ENCODE measurements around the gene TMEM30A. TPM values are rescaled to one million over a fixed set of nuclear protein-coding genes. Genes with fewer than 3 reads are reported as not detected.
A peak's percentile ranks its signal among the peaks of the same experiment; 100 is the strongest.

TMEM30A gene
- total RNA-seq, 4 donors from 2014 or later: 87.6 to 102 (median 91.9) TPM

DNA sequence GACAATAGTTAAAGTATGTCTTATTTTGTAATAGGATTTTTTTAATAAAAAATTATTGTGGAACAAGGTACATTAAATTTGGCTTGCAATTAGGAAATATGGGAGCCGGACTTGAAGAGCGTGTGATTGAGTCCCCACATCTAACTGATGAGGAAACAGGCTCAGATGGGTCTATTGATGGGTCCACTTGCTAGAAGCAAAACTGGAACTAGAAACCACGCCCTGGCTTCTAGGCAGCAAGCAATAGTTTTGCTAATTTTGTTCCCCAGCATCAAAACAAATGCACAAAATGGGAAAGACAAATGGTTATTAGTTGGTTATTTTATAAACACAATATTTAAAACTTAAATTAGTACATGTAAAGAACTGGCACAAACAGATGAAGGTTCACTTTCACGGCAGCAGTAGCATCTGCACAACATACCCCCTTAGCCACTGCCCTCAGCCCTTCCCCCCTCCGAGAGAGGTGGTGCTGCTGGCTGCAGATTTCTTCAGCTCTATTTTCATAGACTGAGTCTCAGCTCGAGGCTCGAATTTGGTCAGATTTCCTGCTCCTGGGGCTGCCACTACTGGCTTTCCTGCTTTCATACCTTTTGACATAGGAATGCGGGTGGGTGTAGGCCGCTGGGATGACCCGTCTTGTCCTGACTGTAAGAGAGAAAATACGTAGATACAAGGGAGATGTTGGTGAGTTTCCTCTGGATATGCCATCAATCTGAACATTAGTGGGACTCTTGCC, 23.8 kb upstream of the TMEM30A start:
- peaks cover 5 to 25% (median 8%) of the 10 kb centered on the region in 4 donors for H3K4me1 ChIP-seq
- intact Hi-C loops (cut with DNase I): no loop called here
- no peak for DNase-seq (ENCODE audit: extremely low spot score)
- H3K27ac ChIP-seq (replicated peaks in 1 of 4): no peak overlapping the region
- H3K36me3 ChIP-seq: peaks cover 0 to 15% (median 5%) of the 10 kb centered on the region in 4 donors
- no peaks in the 10 kb centered on the region for H3K9me3 ChIP-seq
- H3K27me3 ChIP-seq: no peaks in the 10 kb centered on the region
- no peak overlapping the region for H3K4me3 ChIP-seq
- TF ChIP-seq EP300 (IDR thresholded peaks at IDR 0.05): no peak
- 73% methylated on average over 11 of the region's 11 CpGs for WGBS

DNA sequence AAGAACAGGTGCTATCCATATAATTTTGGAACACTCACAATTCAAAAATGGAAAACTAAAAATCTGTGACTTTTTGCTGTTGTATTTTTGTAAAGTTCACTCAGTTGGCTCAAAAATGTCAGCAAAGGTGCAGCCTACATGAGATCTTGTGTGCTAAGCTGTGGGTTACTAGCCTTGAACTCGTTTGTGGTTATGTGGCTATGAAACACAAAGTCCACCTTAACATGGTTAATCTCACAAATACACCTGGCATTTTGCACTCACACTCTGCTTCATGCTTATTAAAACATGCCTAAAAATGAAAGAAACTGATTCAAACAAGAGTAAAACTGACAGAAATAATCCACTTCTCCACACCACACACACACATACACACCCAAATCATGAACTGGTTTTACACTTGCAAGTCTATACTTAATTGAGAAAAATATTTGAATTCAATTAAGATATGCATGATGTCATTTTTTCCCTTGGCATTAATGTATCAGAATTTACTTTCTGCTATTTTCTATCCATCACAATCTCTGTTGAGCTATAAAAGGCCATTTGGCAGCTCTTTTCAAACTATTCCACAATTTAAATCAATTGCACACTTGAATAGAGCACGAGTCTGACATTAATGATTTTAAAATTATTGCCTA, 22.9 kb upstream of the TMEM30A start:
- no peaks in the 10 kb centered on the region for H3K9me3 ChIP-seq
- H3K27ac ChIP-seq (replicated peaks in 1 of 4): no peak overlapping the region
- H3K4me1 ChIP-seq: peaks cover 5 to 26% (median 8%) of the 10 kb centered on the region in 4 donors
- intact Hi-C loops (cut with DNase I): no loop called here
- peaks cover 0 to 6% (median 5%) of the 10 kb centered on the region in 4 donors for H3K36me3 ChIP-seq
- TF ChIP-seq, protein P1, sequence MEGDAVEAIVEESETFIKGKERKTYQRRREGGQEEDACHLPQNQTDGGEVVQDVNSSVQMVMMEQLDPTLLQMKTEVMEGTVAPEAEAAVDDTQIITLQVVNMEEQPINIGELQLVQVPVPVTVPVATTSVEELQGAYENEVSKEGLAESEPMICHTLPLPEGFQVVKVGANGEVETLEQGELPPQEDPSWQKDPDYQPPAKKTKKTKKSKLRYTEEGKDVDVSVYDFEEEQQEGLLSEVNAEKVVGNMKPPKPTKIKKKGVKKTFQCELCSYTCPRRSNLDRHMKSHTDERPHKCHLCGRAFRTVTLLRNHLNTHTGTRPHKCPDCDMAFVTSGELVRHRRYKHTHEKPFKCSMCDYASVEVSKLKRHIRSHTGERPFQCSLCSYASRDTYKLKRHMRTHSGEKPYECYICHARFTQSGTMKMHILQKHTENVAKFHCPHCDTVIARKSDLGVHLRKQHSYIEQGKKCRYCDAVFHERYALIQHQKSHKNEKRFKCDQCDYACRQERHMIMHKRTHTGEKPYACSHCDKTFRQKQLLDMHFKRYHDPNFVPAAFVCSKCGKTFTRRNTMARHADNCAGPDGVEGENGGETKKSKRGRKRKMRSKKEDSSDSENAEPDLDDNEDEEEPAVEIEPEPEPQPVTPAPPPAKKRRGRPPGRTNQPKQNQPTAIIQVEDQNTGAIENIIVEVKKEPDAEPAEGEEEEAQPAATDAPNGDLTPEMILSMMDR (IDR thresholded peaks at IDR 0.05): no peak
- no peak for TF ChIP-seq POLR2AphosphoS5 (IDR thresholded peaks at IDR 0.05)
- TF ChIP-seq EP300 (IDR thresholded peaks at IDR 0.05): no peak
- TF ChIP-seq POLR2A (IDR thresholded peaks at IDR 0.05; ENCODE audit: low read depth): no peak
- WGBS: 57% methylated on average over 2 of the region's 2 CpGs
- H3K27me3 ChIP-seq: no peaks in the 10 kb centered on the region
- DNase-seq (ENCODE audit: extremely low spot score): no peak
- no peak overlapping the region for H3K4me3 ChIP-seq

DNA sequence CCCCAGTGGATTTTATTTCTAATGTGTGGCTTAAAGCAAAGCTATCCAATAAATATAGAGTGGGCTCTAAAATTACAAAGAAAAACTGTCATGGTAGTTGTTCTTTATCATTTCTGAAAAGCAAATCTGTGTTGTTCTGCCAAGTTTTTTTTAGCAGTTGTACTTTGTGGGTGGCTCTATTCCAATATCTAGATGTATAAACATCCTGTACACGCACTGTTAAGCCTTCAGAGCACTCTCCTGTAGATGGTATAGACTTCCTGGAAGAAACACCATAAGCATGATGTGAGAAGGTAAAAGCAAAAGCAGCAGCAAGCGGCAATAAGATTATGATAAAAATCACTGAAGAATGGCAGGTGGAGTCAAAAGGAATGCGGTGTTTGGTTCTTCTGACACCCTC, 21.5 kb upstream of the TMEM30A start:
- H3K36me3 ChIP-seq: no peaks in the 10 kb centered on the region
- 50% methylated on average over 3 of the region's 3 CpGs for WGBS
- H3K27me3 ChIP-seq: no peaks in the 10 kb centered on the region
- TF ChIP-seq, protein P1 (IDR thresholded peaks at IDR 0.05): no peak
- TF ChIP-seq EP300 (IDR thresholded peaks at IDR 0.05) (no peak), POLR2A (IDR thresholded peaks at IDR 0.05; ENCODE audit: low read depth) (no peak), POLR2AphosphoS5 (IDR thresholded peaks at IDR 0.05) (no peak)
- H3K4me1 ChIP-seq: peaks cover 5 to 31% (median 11%) of the 10 kb centered on the region in 4 donors
- DNase-seq (ENCODE audit: extremely low spot score): no peak
- H3K4me3 ChIP-seq: no peak overlapping the region
- H3K9me3 ChIP-seq: no peaks in the 10 kb centered on the region
- intact Hi-C loops (cut with DNase I): no loop called here
- peak overlapping the region in 1 of 4 donors; percentile 45 for H3K27ac ChIP-seq (replicated peaks in 1 of 4)

DNA sequence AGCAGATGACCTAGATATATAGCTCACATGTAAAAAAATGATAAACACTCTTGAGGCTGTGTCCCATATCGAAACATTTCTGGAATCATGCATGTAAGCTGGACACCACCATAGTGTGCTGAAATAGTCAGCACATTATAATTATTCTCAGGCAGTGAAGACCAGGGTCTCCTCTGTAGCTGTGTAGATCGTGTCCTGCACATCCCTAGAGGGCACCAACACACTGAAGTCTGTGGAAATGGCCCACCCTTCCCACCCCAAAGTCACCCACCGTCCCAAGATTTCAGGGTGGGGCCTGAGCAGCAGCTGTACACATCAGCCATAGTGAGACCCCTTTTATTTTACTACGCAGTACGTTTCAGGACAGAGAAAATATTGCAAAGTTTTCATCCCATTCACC, 21.0 kb upstream of the TMEM30A start:
- Histone ChIP-seq H3K4me3 (no peak overlapping the region), H3K9me3 (no peaks in the 10 kb centered on the region), H3K27ac (replicated peaks in 1 of 4) (peak overlapping the region in 1 of 4 donors; percentile 45), H3K4me1 (peaks cover 8 to 35% (median 15%) of the 10 kb centered on the region in 4 donors), H3K36me3 (no peaks in the 10 kb centered on the region), H3K27me3 (no peaks in the 10 kb centered on the region)
- no peak for DNase-seq (ENCODE audit: extremely low spot score)
- 82% methylated on average over 5 of the region's 5 CpGs for WGBS
- TF ChIP-seq POLR2A (IDR thresholded peaks at IDR 0.05; ENCODE audit: low read depth) (no peak), POLR2AphosphoS5 (IDR thresholded peaks at IDR 0.05) (no peak), EP300 (IDR thresholded peaks at IDR 0.05) (no peak)
- TF ChIP-seq, protein P1 (IDR thresholded peaks at IDR 0.05): no peak
- intact Hi-C loops (cut with DNase I): no loop called here

DNA sequence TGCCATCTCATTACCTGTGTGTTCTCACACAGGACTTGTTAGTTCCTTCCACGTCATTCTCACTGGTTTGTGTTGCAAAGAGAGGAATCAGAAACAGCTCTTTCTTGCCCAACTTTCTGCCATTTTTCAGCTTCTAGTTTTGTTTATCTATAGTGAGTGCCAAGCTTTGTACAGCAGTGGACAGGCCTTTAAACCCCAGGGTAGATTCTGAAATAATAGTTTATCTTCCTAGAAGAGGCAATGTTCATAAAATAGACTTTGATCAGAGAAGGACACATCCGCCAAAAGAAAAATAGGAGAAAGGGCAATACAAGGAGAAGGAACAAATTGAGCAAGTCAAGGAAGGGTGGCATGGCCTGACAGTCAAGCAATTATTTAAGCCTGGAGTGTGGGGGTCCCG, 17.7 kb upstream of the TMEM30A start:
- intact Hi-C loops (cut with DNase I): loop anchor here (5.0 kb wide), 1 partner anchor 60 kb away; no protein-coding TSS in a partner anchor
- TF ChIP-seq EP300 (IDR thresholded peaks at IDR 0.05): no peak
- no peak for TF ChIP-seq POLR2A (IDR thresholded peaks at IDR 0.05; ENCODE audit: low read depth)
- TF ChIP-seq, protein P1 (IDR thresholded peaks at IDR 0.05): no peak
- TF ChIP-seq POLR2AphosphoS5 (IDR thresholded peaks at IDR 0.05): no peak

More for the DNA sequence above, 17.7 kb upstream of the TMEM30A start:
- Histone ChIP-seq H3K4me1 (peaks cover 18 to 31% (median 29%) of the 10 kb centered on the region in 4 donors), H3K27me3 (no peaks in the 10 kb centered on the region), H3K9me3 (no peaks in the 10 kb centered on the region), H3K36me3 (no peaks in the 10 kb centered on the region), H3K27ac (replicated peaks in 1 of 4) (peak overlapping the region in 2 of 4 donors; percentile 5 to 32), H3K4me3 (no peak overlapping the region)
- DNase-seq (ENCODE audit: extremely low spot score): no peak
- WGBS: 90% methylated on average over 3 of the region's 3 CpGs
